Stimulated activated naive CD8-positive, alpha-beta T cell treated with anti-CD3 and anti-CD28 coated beads, Interleukin-15, amount 100 ng/mL, for 72 hours (primary cell): ENCODE measurements around the gene PDE5A.
"Not testable (repeated sequence)": the region's sequence is repeated elsewhere in the genome, so short reads cannot be mapped to it uniquely, and the experiment has no call there.

Source experiments
- ATAC-seq: fragments of 150-1000 bp; cut with Tn5 transposase; 2 replicates; pipeline ENCODE4 v1.10.0; 2021; ENCODE audit warnings: mild to moderate bottlenecking, moderate library complexity
- DNase-seq, 2 donors: peaks; one replicate each; pipeline ENCODE4 v3.0.0; 2021 to 2022
- H3K27ac Mint-ChIP-seq, 2 donors: one replicate each; pipeline ENCODE4 v1.8.0; 2022; ENCODE audit warnings: mild to moderate bottlenecking in 2 of 2, mixed read lengths in 2 of 2, moderate library complexity in 2 of 2
- H3K27me3 Mint-ChIP-seq: one replicate; pipeline ENCODE4 v1.8.0; 2022; ENCODE audit warnings: mixed read lengths
- H3K4me1 Mint-ChIP-seq: one replicate; pipeline ENCODE4 v1.8.0; 2022; ENCODE audit warnings: mild to moderate bottlenecking, mixed read lengths
- H3K4me3 Mint-ChIP-seq, 2 donors: one replicate each; pipeline ENCODE4 v1.8.0; 2022; ENCODE audit warnings: mild to moderate bottlenecking in 2 of 2, mixed read lengths in 2 of 2, moderate library complexity in 1 of 2
- H3K9me3 Mint-ChIP-seq, 2 donors: one replicate each; pipeline ENCODE4 v1.8.0; 2022; ENCODE audit warnings: mixed read lengths in 2 of 2

The PDE5A gene

GRCh38 chr4:119656342-119656741 lies 27.7 kb upstream of the PDE5A start:
- Mint-ChIP-seq H3K9me3 (no peaks in the 10 kb centered on the region), H3K4me3 (no peak overlapping the region), H3K27me3 (no peaks in the 10 kb centered on the region), H3K27ac (no peak overlapping the region), H3K4me1 (no peaks in the 10 kb centered on the region)
- ATAC-seq, result no peak
- no peak for DNase-seq

DNA sequence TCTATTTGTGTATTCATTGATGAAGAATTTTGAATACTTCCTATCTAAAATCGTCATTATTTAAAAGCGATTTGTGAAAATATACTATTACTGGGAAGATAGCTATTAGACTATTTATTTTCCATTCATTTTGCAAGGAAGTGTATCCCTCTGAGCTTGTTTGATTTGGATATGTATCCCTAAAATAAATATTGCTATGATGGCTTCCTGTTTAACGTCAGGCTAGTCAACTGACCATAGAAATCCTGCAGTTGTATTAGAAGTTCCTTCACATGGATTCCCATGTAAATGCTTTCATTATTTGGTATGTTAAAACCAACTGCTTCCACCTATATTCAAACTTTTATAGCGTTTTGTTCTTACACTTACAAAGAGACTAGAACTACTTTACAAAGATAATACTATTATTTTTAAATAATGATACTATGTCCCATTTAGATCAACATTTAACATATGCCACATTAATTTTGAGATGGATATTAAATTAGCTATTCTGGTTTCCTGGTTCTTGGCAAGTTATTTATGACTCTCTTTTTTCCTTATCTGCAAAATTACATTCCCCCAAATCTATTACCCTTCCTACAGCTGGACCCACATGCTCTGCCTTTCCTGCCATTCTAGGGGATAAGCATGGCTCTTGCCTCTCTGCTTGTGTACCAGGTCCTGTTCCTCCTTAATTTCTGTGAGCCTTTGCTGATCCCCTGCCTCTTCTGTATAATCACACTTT lies 26.7 kb upstream of the PDE5A start:
- ATAC-seq, result no peak
- H3K4me1 Mint-ChIP-seq, result no peaks in the 10 kb centered on the region

GRCh38 chr4:119653990-119654389 lies 25.4 kb upstream of the PDE5A start:
- no peaks in the 10 kb centered on the region for H3K4me1 Mint-ChIP-seq
- no peak overlapping the region for H3K27ac Mint-ChIP-seq
- DNase-seq, result no peak
- H3K9me3 Mint-ChIP-seq, result no peaks in the 10 kb centered on the region
- ATAC-seq, result no peak
- H3K27me3 Mint-ChIP-seq, result peaks cover 12% of the 10 kb centered on the region
- no peak overlapping the region for H3K4me3 Mint-ChIP-seq

More for the DNA sequence above, 26.7 kb upstream of the PDE5A start:
- H3K27me3 Mint-ChIP-seq, result peaks cover 3% of the 10 kb centered on the region
- no peaks in the 10 kb centered on the region for H3K9me3 Mint-ChIP-seq
- DNase-seq, result no peak
- H3K27ac Mint-ChIP-seq, result no peak overlapping the region
- H3K4me3 Mint-ChIP-seq, result no peak overlapping the region

DNA sequence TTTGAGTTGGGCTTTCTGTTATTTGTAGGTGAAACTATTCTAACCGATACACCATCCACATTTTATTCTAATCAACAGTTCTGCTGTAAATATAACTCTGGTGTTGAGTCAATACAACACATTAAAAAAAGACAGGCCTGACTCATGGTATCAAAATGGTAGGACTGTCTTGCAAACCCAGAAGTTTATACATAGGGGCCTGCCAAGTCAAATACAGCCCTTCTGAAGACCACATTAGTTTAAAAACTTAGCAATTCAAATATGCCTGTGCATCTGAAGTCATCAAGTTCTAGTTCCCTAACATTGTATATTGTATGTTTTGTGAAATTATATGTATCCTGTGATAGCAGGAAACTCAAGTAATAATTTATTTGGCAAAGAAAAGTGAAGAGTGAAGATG lies 24.4 kb upstream of the PDE5A start:
- Mint-ChIP-seq H3K27me3 (peaks cover 18% of the 10 kb centered on the region), H3K27ac (no peak overlapping the region), H3K9me3 (no peaks in the 10 kb centered on the region), H3K4me1 (no peaks in the 10 kb centered on the region), H3K4me3 (no peak overlapping the region)
- DNase-seq (no peak), ATAC-seq (no peak)

GRCh38 chr4:119648398-119648797 lies 19.8 kb upstream of the PDE5A start:
- no peak overlapping the region for H3K27ac Mint-ChIP-seq
- no peak for ATAC-seq

DNA sequence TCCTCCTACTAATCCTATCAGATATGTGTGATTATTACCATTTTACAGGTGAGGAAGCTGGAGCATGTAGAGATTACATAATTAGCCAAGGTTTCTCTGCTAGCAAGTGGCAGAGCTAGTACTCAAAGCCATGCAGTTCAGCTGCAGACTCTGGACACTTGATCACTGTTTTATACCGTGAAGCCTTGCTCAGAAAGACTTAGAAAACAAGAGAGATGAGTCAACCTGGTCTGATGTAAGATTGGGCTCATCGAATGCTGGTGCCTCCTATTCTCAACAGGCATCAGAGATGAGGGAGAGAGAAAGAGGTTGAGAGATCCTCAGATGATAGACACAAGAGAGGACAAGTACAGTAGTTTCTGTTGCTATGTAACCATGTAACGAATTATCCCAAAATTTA lies 19.0 kb upstream of the PDE5A start:
- Mint-ChIP-seq H3K4me1 (no peaks in the 10 kb centered on the region), H3K27me3 (peaks cover 20% of the 10 kb centered on the region), H3K27ac (no peak overlapping the region), H3K9me3 (no peaks in the 10 kb centered on the region), H3K4me3 (no peak overlapping the region)
- ATAC-seq (no peak), DNase-seq (no peak)

More at GRCh38 chr4:119648398-119648797, 19.8 kb upstream of the PDE5A start:
- peaks cover 20% of the 10 kb centered on the region for H3K27me3 Mint-ChIP-seq
- no peak overlapping the region for H3K4me3 Mint-ChIP-seq
- H3K4me1 Mint-ChIP-seq, result no peaks in the 10 kb centered on the region
- no peaks in the 10 kb centered on the region for H3K9me3 Mint-ChIP-seq
- DNase-seq, result no peak

DNA sequence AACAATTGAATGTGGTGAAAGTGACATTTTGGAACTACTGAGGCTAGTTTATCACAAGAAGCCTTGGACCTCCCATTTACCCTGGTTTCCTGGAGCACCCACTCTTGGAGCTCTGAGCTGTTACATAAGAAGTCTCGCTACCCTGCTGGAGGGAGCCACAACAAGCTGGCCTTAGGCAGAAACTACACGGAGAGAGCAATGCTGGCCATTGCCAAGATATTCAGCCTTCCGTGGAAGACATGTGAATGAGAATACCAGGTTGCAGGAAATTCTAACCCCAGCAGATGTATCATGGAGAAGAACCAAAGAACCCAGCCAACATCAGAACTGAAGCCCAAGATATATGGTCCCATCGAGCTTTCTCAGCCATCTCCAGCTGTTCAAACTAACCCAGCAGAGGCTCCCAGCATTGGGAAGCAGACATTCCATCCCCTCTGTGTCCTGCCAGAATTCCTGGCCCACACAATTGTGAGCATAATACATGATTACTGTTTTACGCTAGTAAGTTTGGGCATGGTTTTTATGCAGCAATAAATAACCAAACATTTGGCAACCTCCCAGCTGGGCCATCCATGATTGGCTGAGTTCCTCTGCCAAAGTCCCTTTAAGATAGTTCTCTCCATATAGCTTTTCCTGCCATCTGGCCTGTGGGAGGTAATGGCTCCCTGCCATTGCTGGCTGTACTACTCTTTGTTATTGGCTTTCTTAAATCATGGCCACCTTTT lies 17.9 kb upstream of the PDE5A start:
- Mint-ChIP-seq H3K4me3 (no peak overlapping the region), H3K9me3 (no peaks in the 10 kb centered on the region), H3K27me3 (peaks cover 20% of the 10 kb centered on the region), H3K27ac (no peak overlapping the region), H3K4me1 (no peaks in the 10 kb centered on the region)
- ATAC-seq, result no peak
- no peak for DNase-seq

- Mint-ChIP-seq H3K4me1 (no peaks in the 10 kb centered on the region), H3K9me3 (no peaks in the 10 kb centered on the region), H3K27me3 (peaks cover 7% of the 10 kb centered on the region), H3K27ac (no peak overlapping the region), H3K4me3 (no peak overlapping the region)
- DNase-seq (no peak), ATAC-seq (no peak)
Measured at GRCh38 chr4:119643306-119644042, 14.9 kb upstream of the PDE5A start.

GRCh38 chr4:119641765-119642164 lies 13.2 kb upstream of the PDE5A start:
- DNase-seq (no peak), ATAC-seq (no peak)
- no peak overlapping the region for H3K27ac Mint-ChIP-seq
- H3K4me3 Mint-ChIP-seq, result no peak overlapping the region
- no peaks in the 10 kb centered on the region for H3K9me3 Mint-ChIP-seq
- no peaks in the 10 kb centered on the region for H3K4me1 Mint-ChIP-seq
- H3K27me3 Mint-ChIP-seq, result no peaks in the 10 kb centered on the region

GRCh38 chr4:119638359-119638758 lies 9.8 kb upstream of the PDE5A start:
- H3K27me3 Mint-ChIP-seq, result no peaks in the 10 kb centered on the region
- no peak for DNase-seq
- no peaks in the 10 kb centered on the region for H3K9me3 Mint-ChIP-seq
- no peaks in the 10 kb centered on the region for H3K4me1 Mint-ChIP-seq
- no peak for ATAC-seq
- no peak overlapping the region for H3K4me3 Mint-ChIP-seq
- no peak overlapping the region for H3K27ac Mint-ChIP-seq

DNA sequence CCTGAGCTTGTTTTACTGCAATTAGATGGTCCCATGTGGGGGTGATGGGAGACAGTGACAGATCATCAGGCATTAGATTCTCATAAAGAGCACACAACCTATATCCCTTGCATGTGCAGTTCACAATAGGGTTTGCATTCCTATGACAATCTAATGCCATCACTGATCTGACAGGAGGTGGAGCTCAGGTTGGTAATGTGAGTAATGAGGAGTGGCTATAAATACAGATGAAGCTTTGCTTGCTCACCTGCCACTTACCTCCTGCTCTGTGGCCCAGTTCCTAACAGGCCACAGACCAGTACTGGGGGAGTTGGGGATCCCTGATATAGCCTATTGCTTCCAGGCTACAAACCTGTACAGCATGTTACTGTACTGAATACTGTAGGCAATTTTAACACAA lies 8.2 kb upstream of the PDE5A start:
- not testable (repeated sequence) for H3K9me3 Mint-ChIP-seq, ATAC-seq, H3K4me3 Mint-ChIP-seq, H3K27ac Mint-ChIP-seq, H3K4me1 Mint-ChIP-seq, DNase-seq, H3K27me3 Mint-ChIP-seq

DNA sequence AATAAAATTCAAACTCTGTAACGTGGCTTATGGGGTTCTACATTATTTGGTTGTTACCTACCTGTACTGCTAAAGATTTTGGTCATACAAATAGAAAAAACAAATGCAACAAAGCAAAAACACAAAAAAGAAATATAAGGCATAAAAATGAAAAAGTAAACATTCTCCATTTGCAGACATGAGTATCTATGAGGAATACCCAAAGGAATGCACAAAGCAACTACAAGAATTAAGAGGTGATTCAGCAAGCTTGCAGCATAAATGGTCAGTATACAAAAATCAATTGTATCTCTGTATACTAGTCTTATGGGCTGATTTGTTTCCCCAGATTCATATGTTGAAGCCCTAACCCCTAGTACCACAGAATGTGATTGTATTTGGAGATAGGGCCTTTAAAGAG lies 3.6 kb upstream of the PDE5A start:
- H3K4me1 Mint-ChIP-seq, result peaks cover 14% of the 10 kb centered on the region
- ATAC-seq (no peak), DNase-seq (no peak)
- H3K27ac Mint-ChIP-seq, result no peak overlapping the region
- peaks cover 17% of the 10 kb centered on the region for H3K27me3 Mint-ChIP-seq
- H3K4me3 Mint-ChIP-seq, result no peak overlapping the region
- no peaks in the 10 kb centered on the region for H3K9me3 Mint-ChIP-seq

GRCh38 chr4:119629142-119629471 lies 503 bp upstream of the PDE5A start:
- Mint-ChIP-seq H3K9me3 (no peaks in the 10 kb centered on the region), H3K4me3 (peak overlapping the region; percentile 88 to 95), H3K27ac (no peak overlapping the region), H3K27me3 (peaks cover 28% of the 10 kb centered on the region), H3K4me1 (peaks cover 21% of the 10 kb centered on the region)
- no peak for DNase-seq
- peak; percentile 53 for ATAC-seq

DNA sequence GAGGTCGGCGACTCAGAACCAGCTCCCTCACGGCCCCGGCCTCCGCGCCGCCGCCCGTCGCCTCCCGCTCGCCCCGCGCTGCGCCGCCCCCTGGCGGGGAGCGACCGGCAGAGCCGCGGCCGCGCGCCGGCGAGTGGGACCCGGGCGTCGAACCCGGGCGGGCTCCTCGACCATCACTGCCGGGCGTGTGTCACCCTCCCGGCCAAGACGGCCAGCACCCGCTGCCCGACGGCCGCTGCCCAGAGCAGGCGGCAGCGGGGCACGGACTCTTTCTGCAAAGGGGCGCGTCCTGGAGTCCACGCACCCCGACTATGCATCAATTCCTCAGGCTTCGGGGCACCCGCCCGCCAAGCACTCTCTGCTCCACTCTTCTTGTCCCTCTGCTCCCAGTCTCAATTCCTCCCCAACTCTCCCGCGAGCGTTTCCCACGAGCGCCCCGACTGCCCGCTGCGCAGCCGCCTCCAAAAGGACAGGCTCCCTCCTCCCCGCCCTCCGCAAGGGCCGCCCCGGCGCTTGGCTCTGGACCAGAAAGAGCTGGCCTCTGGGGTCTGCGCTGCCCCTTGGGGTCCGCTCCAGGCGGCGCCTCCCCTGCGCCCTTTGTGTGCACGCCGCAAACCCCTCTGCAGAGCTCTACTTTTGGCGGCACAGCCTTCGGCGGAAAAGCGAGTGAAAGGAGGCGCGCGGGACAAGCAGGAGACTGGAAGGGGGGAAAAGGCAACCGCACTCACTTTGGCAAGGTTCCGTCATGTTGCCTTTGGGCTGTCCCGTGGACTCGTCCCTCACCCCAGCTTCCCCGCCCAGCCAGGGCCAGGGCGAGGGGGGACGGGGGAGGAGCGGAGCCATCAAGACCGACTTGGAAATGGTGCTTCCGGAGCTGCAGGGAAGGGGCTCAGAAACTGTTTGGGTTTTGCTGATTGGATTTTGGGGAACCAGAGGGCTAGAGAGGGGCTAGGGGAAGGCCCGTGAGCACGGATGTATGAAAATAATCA lies 1.0 kb downstream of the PDE5A start:
- H3K9me3 Mint-ChIP-seq, result no peaks in the 10 kb centered on the region
- no peak overlapping the region for H3K27ac Mint-ChIP-seq
- H3K4me3 Mint-ChIP-seq, result peak overlapping the region; percentile 88 to 95
- DNase-seq (peak; percentile 65 to 73), ATAC-seq (peak; percentile 70)
- H3K27me3 Mint-ChIP-seq, result peaks cover 28% of the 10 kb centered on the region
- H3K4me1 Mint-ChIP-seq, result peaks cover 21% of the 10 kb centered on the region

GRCh38 chr4:119626943-119627266 lies 1.7 kb downstream of the PDE5A start:
- Mint-ChIP-seq H3K4me1 (peaks cover 21% of the 10 kb centered on the region), H3K27me3 (peaks cover 28% of the 10 kb centered on the region), H3K9me3 (no peaks in the 10 kb centered on the region), H3K4me3 (peak overlapping the region; percentile 83 to 84), H3K27ac (no peak overlapping the region)
- no peak for DNase-seq
- peak; percentile 4 for ATAC-seq
